Esophagus squamous epithelium (tissue), 5 donors: ENCODE measurements around the gene TFAP2A. TPM values are rescaled to one million over a fixed set of nuclear protein-coding genes. Genes with fewer than 3 reads are reported as not detected.

Source experiments
- DNase-seq: peaks from one replicate; lab custom pipeline; 2025; lab: John Stamatoyannopoulos, UW
- H3K27ac ChIP-seq, 4 donors: fragments of 200-600 bp; sonication (generic); one replicate each; pipeline ENCODE4 v1.5.1; 2016 to 2019; ENCODE audit warnings: mild to moderate bottlenecking in 1 of 4
- H3K27me3 ChIP-seq, 4 donors: fragments of 200-600 bp; sonication (generic); 1 replicate in 3 of 4; 2 replicates in 1 of 4; pipeline versions ENCODE4 v1.5.1 to v1.6.0; 2017 to 2021; ENCODE audit warnings: antibody characterized with exemption in 1 of 4
- H3K36me3 ChIP-seq, 3 donors: fragments of 200-600 bp; sonication (generic); one replicate each; pipeline ENCODE4 v1.5.1; 2016 to 2019
- H3K4me1 ChIP-seq, 3 donors: fragments of 200-600 bp; sonication (generic); one replicate each; pipeline ENCODE4 v1.5.1; 2017 to 2019
- H3K4me3 ChIP-seq, 4 donors: fragments of 200-600 bp; sonication (generic); 1 replicate in 3 of 4; 2 replicates in 1 of 4; pipeline ENCODE4 v1.5.1; 2016 to 2019; ENCODE audit warnings: mild to moderate bottlenecking in 2 of 4, moderate library complexity in 1 of 4
- H3K9me3 ChIP-seq, 3 donors: fragments of 200-600 bp; sonication (generic); one replicate each; pipeline ENCODE4 v1.5.1; 2016 to 2019
- POLR2A ChIP-seq, 4 donors: fragments of 450-650 bp; IDR thresholded peaks; one replicate each; pipeline ENCODE4 v1.6.1; 2017; ENCODE audit warnings: antibody characterized with exemption in 4 of 4, mild to moderate bottlenecking in 4 of 4, moderate library complexity in 3 of 4
- WGBS, 2 donors: methylation state at CpG; one replicate each; pipeline ENCODE4 v1.1.5; 2018; 5-methylcytosine and 5-hydroxymethylcytosine counted together
- intact Hi-C: fragments of 100-400 bp; cut with DNase I; formaldehyde crosslinking; loops from one replicate; pipeline ENCODE4 v1.15.0; 2022
- total RNA-seq, 4 donors: library from RNA; depleted of rRNA; stranded (reverse); fragments of >200 nt; gene quantifications; one replicate each; pipeline ENCODE4 v1.1.0, GENCODE V29; 2016
- TF ChIP-seq, protein P1 (sequence below), 6 experiments: fragments of 450-650 bp in 4 of 6; fragments of 200-600 bp in 2 of 6; sonication (generic) in 2 of 6; IDR thresholded peaks; one replicate each; pipeline ENCODE4 v1.5.1; 2016 to 2019; ENCODE audit warnings: antibody characterized with exemption in 6 of 6, mild to moderate bottlenecking in 4 of 6, moderate library complexity in 4 of 6
- donor health status: DM: yes; HTN: yes; CAD: no.

The TFAP2A gene
- total RNA-seq, 4 donors from 2014 or later, result 11.6 to 39.1 (median 29.9) TPM

DNA sequence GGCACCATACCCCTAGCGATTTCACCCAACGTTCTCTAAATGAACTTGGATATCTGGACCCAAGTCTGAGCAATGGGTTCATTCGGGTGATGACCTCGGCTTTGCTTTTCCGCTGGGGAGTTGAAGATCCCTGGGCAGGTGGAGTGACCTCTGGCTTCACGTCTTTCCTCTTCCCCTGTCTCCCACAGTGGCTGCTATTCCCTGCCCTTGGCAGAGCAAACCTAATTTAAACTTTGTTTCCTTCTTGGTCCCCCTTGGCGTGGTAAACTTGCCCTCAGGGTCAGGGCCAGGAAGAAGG is 7.8 kb upstream of the TFAP2A start:
- intact Hi-C loops, result no loop called here
- Histone ChIP-seq H3K36me3 (no peaks in the 10 kb centered on the region), H3K27me3 (peaks cover 0 to 88% (median 12%) of the 10 kb centered on the region in 4 donors), H3K27ac (no peak overlapping the region), H3K4me3 (no peak overlapping the region), H3K4me1 (peaks cover 2 to 75% (median 5%) of the 10 kb centered on the region in 3 donors), H3K9me3 (no peaks in the 10 kb centered on the region)
- WGBS, 2 donors, result 57 to 63% methylated on average over 6 of the region's 7 CpGs
- no peak for DNase-seq
- TF ChIP-seq POLR2A (IDR thresholded peaks at IDR 0.05), result no peak
- TF ChIP-seq, protein P1, sequence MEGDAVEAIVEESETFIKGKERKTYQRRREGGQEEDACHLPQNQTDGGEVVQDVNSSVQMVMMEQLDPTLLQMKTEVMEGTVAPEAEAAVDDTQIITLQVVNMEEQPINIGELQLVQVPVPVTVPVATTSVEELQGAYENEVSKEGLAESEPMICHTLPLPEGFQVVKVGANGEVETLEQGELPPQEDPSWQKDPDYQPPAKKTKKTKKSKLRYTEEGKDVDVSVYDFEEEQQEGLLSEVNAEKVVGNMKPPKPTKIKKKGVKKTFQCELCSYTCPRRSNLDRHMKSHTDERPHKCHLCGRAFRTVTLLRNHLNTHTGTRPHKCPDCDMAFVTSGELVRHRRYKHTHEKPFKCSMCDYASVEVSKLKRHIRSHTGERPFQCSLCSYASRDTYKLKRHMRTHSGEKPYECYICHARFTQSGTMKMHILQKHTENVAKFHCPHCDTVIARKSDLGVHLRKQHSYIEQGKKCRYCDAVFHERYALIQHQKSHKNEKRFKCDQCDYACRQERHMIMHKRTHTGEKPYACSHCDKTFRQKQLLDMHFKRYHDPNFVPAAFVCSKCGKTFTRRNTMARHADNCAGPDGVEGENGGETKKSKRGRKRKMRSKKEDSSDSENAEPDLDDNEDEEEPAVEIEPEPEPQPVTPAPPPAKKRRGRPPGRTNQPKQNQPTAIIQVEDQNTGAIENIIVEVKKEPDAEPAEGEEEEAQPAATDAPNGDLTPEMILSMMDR (IDR thresholded peaks at IDR 0.05), result no peak

DNA sequence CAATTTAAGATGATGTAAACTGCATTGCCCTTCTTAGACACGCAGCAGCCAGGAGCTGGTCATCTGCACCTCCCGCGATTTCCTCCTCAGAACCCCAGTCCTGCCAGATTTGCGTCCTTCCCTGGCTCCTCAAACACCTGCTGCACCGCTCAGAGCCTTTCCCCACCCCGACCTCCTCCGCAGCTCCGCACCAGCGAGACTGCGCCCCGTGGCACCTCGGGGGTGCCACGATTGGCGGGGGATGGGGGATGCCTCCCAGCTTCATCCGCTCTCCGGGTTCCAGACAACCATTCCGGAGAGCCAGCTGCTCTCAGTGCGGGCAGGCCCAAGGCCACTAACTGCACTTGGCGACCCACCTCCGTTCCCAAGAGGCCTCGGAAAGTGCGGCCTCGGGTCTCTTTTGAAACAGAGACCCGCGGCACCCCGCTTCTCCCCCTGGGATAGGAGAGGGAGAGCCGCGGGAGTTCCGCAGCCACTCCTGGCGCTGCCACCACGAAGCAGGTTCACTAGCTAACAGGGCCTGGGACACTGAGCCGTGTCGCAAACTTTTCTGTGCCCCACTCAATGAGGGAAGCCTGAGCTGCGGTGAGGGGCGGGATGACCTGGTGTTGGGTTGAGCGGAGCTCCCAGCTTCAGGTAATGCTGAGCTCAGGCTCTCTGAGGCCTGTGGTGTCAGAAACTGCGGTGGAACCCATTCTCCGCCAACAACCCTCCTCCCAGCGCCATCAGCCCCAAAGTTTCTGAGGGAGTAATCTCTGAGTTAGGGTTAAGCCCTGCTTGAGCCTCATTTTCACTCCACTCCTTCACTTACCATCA is 7.3 kb upstream of the TFAP2A start:
- H3K9me3 ChIP-seq, result no peaks in the 10 kb centered on the region
- no peaks in the 10 kb centered on the region for H3K36me3 ChIP-seq
- WGBS, 2 donors, result 52 to 53% methylated on average over 10 to 19 of the region's 39 CpGs
- H3K4me3 ChIP-seq, result no peak overlapping the region
- peaks cover 0 to 94% (median 16%) of the 10 kb centered on the region in 4 donors for H3K27me3 ChIP-seq
- no peak overlapping the region for H3K27ac ChIP-seq
- no peak for DNase-seq
- no peak for TF ChIP-seq POLR2A (IDR thresholded peaks at IDR 0.05)
- TF ChIP-seq, protein P1 (IDR thresholded peaks at IDR 0.05), result no peak
- H3K4me1 ChIP-seq, result peaks cover 5 to 75% (median 5%) of the 10 kb centered on the region in 3 donors
- intact Hi-C loops, result no loop called here

DNA sequence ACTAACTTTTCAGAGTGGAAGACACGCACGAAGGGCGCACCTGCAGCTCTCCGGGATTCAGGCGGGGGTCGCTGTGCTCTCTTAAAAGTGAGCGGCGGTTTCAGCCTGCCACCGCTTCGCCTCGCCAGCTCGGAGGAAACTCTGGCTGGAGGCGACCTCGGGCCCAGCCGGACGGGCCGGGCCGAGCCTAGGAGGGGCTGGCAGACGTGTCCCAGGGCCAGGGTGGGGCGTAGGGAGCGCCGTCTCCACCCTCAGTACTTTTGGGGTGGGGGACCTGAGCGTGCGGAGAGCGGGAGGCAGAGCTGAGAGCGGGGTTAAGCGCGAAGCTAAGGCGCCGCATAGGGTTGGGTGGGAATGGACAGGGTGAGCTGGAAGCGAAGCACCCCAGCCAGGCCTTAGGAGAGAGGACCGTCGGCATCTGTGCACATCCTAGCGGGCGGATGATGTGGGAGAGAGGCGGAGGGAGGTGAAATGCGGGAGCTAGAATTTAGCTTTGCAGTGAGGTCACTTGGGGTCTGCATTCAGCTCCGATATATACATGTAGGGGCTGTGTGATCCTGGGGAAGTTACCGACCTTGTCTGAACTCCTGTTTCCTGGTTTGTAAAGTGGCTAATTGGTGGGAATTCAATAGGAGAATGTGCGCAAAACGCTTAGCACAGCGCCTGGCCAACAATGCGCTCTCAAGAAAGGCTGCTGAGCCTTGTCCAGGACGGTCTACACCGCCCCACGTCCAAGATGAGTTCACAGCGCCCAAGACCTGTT is 6.5 kb upstream of the TFAP2A start:
- Histone ChIP-seq H3K27me3 (peaks cover 0 to 100% (median 20%) of the 10 kb centered on the region in 4 donors), H3K27ac (no peak overlapping the region), H3K9me3 (no peaks in the 10 kb centered on the region), H3K36me3 (no peaks in the 10 kb centered on the region), H3K4me3 (no peak overlapping the region), H3K4me1 (peaks cover 10 to 76% (median 12%) of the 10 kb centered on the region in 3 donors)
- DNase-seq, result no peak
- TF ChIP-seq, protein P1 (IDR thresholded peaks at IDR 0.05), result no peak
- no peak for TF ChIP-seq POLR2A (IDR thresholded peaks at IDR 0.05)
- 59 to 67% methylated on average over 19 to 37 of the region's 47 CpGs for WGBS, 2 donors
- intact Hi-C loops, result no loop called here

DNA sequence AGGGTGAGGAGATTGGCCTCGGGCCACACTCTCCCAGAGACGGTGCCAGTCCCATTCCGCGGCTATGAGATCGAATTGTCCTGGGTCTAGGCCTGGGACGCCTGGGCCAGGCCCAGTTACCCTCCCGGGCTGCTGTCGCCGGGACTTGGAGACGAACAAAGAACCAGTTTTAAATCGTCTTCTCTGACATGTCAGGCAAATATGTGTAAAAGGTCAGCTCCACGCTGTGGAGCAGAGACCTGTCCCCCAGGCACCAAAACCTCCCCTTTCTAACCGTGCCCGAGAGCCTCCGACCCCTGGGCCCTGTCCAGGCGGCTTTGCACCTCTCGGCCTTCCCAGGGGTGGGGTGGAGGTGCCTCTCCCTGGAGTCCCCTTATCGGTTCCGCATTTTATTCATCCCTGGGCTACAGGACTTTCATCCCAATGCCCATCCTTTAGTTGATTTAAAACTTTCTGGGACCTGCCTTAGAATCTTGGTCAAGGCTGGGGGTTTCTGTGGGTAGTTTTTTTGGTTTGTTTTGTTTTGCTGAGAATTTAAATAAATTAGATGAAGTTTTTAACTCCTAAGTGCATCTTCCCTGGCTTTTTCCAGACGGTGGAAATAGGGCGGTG is 5.8 kb upstream of the TFAP2A start:
- intact Hi-C loops, result no loop called here
- Histone ChIP-seq H3K27me3 (peaks cover 0 to 100% (median 20%) of the 10 kb centered on the region in 4 donors), H3K36me3 (no peaks in the 10 kb centered on the region), H3K27ac (peak overlapping the region in 3 of 4 donors; percentile 88 to 98 (median 98)), H3K9me3 (no peaks in the 10 kb centered on the region), H3K4me3 (peak overlapping the region in 1 of 4 donors; percentile 84), H3K4me1 (peaks cover 7 to 76% (median 10%) of the 10 kb centered on the region in 3 donors)
- TF ChIP-seq, protein P1 (IDR thresholded peaks at IDR 0.05), result no peak
- TF ChIP-seq POLR2A (IDR thresholded peaks at IDR 0.05), result no peak
- WGBS, 2 donors, result 46 to 50% methylated on average over 8 to 19 of the region's 21 CpGs
- no peak for DNase-seq
